ENCODE measurements around the gene ATP2C1.
"Not testable (repeated sequence)": the region's sequence is repeated elsewhere in the genome, so short reads cannot be mapped to it uniquely, and the experiment has no call there.

Gene ATP2C1

GRCh38 chr3:130893376-130894129 lies at the start of gene ATP2C1:
TSS of gene ATP2C1 (plus strand) at chr3:130894084. CDS start at chr3:130894770, 686 bp downstream.
- peak; percentile 92 for DNase-seq (ENCODE audit: low spot score)

- no peak for DNase-seq (ENCODE audit: low spot score)
Measured at GRCh38 chr3:130844462-130844861, 49.4 kb upstream of the ATP2C1 start.

GRCh38 chr3:130846181-130846580 lies 47.7 kb upstream of the ATP2C1 start:
- DNase-seq (ENCODE audit: low spot score): no peak

- no peak for DNase-seq (ENCODE audit: low spot score)
Measured at GRCh38 chr3:130849091-130849552, 44.8 kb upstream of the ATP2C1 start.

- DNase-seq (ENCODE audit: low spot score): no peak
Measured at GRCh38 chr3:130850044-130850797, 43.7 kb upstream of the ATP2C1 start.

GRCh38 chr3:130850843-130851242 lies 43.0 kb upstream of the ATP2C1 start:
- DNase-seq (ENCODE audit: low spot score): no peak

- DNase-seq (ENCODE audit: low spot score): no peak
Measured at GRCh38 chr3:130851277-130851676, 42.6 kb upstream of the ATP2C1 start.

GRCh38 chr3:130853581-130853980 lies 40.3 kb upstream of the ATP2C1 start:
- no peak for DNase-seq (ENCODE audit: low spot score)

GRCh38 chr3:130854208-130854864 lies 39.5 kb upstream of the ATP2C1 start:
- no peak for DNase-seq (ENCODE audit: low spot score)

GRCh38 chr3:130857336-130858026 lies 36.4 kb upstream of the ATP2C1 start:
- no peak for DNase-seq (ENCODE audit: low spot score)

- not testable (repeated sequence) for DNase-seq (ENCODE audit: low spot score)
Measured at GRCh38 chr3:130862130-130862529, 31.8 kb upstream of the ATP2C1 start.

- no peak for DNase-seq (ENCODE audit: low spot score)
Measured at GRCh38 chr3:130865489-130865888, 28.4 kb upstream of the ATP2C1 start.

- DNase-seq (ENCODE audit: low spot score): no peak
Measured at GRCh38 chr3:130866327-130866726, 27.6 kb upstream of the ATP2C1 start.

GRCh38 chr3:130870423-130870822 lies 23.5 kb upstream of the ATP2C1 start:
- no peak for DNase-seq (ENCODE audit: low spot score)

- DNase-seq (ENCODE audit: low spot score): no peak
Measured at GRCh38 chr3:130876594-130876993, 17.3 kb upstream of the ATP2C1 start.

- DNase-seq (ENCODE audit: low spot score): no peak
Measured at GRCh38 chr3:130878464-130878863, 15.4 kb upstream of the ATP2C1 start.

GRCh38 chr3:130889416-130889946 lies 4.4 kb upstream of the ATP2C1 start:
- DNase-seq (ENCODE audit: low spot score): no peak

- DNase-seq (ENCODE audit: low spot score): peak; percentile 72
Measured at GRCh38 chr3:130892759-130893375, 1.0 kb upstream of the ATP2C1 start.

GRCh38 chr3:130894130-130894985 lies 474 bp downstream of the ATP2C1 start:
- DNase-seq (ENCODE audit: low spot score): peak; percentile 60

- no peak for DNase-seq (ENCODE audit: low spot score)
Measured at GRCh38 chr3:130894986-130895280, 1.0 kb downstream of the ATP2C1 start.
